ENCODE results near the gene DSP. TPM values are rescaled to one million over a fixed set of nuclear protein-coding genes. Genes with fewer than 3 reads are reported as not detected.

DSP gene
- total and polyA plus RNA-seq, 2 experiments from 2014 or later = 16.8 to 43.7 TPM

DNA sequence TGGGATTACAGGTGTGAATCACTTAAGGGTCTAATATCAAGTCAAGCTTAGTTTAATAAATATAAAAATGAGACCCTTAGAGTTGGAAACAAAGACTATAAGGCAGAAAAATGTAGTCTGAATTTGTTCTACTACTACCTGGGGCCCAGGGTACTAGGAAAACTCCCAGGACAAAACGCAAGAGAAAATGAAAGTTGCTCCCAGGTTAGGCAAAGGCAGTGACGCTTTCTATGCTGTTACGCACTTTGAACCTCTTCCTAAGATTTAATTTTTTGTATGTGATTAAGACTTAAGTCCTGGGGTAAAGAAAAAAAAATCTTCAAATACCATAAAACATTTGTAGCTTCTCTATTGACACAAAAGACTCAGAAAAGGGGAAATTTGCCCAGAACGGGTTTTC is 17.3 kb downstream of the DSP start:
- H3K4me1 Mint-ChIP-seq = peaks cover 3% of the 10 kb centered on the region; the same call in 2 of the 3 replicates
- Histone ChIP-seq H3K4me2 (no peak overlapping the region), H4K20me1 (replicated peaks; ENCODE audit: insufficient read depth) (no peaks in the 10 kb centered on the region; the same call in 1 of the 2 replicates), H3K4me1 (ENCODE audit: insufficient read depth) (no peaks in the 10 kb centered on the region), H3K9me2 (ENCODE audit: insufficient read depth) (no peaks in the 10 kb centered on the region), H3K79me2 (replicated peaks; ENCODE audit: insufficient read depth) (no peaks in the 10 kb centered on the region; the same call in 1 of the 2 replicates), H3F3A (replicated peaks; ENCODE audit: low read depth) (no peaks in the 10 kb centered on the region), H3K4me3 (no peak overlapping the region), H3K36me3 (ENCODE audit: insufficient read depth) (no peaks in the 10 kb centered on the region; the same call in 1 of the 2 replicates), H3K27ac (ENCODE audit: low read depth) (no peak overlapping the region), H2AFZ (no peak overlapping the region), H3K27me3 (ENCODE audit: insufficient read depth) (no peaks in the 10 kb centered on the region)
- H3K36me3 Mint-ChIP-seq (ENCODE audit: low read depth) = peaks cover 33% of the 10 kb centered on the region; the same call in 2 of the 3 replicates
- H3K27ac Mint-ChIP-seq = no peak overlapping the region
- no peak overlapping the region for H3K4me3 Mint-ChIP-seq
- ATAC-seq = no peak
- TF ChIP-seq, protein P1, sequence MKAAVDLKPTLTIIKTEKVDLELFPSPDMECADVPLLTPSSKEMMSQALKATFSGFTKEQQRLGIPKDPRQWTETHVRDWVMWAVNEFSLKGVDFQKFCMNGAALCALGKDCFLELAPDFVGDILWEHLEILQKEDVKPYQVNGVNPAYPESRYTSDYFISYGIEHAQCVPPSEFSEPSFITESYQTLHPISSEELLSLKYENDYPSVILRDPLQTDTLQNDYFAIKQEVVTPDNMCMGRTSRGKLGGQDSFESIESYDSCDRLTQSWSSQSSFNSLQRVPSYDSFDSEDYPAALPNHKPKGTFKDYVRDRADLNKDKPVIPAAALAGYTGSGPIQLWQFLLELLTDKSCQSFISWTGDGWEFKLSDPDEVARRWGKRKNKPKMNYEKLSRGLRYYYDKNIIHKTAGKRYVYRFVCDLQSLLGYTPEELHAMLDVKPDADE (IDR thresholded peaks at IDR 0.05) = no peak
- TF ChIP-seq EZH2 (IDR thresholded peaks at IDR 0.05; ENCODE audit: low read depth, unreplicated experiment) (no peak), CREB1 (CRISPR knock-in tag; IDR thresholded peaks at IDR 0.05; ENCODE audit: low read depth) (no peak), JUNB (IDR thresholded peaks at IDR 0.05; ENCODE audit: unreplicated experiment) (no peak), POLR2AphosphoS5 (IDR thresholded peaks at IDR 0.05; ENCODE audit: low read depth) (no peak), ZNF331 (CRISPR knock-in tag; IDR thresholded peaks at IDR 0.05; ENCODE audit: low read depth) (no peak), ZNF114 (CRISPR knock-in tag; IDR thresholded peaks at IDR 0.05) (no peak), NANOG (IDR thresholded peaks at IDR 0.05; ENCODE audit: borderline replicate concordance) (no peak), STAT1 (IDR thresholded peaks at IDR 0.05; ENCODE audit: unreplicated experiment) (no peak), EZH2phosphoT487 (IDR thresholded peaks at IDR 0.05; ENCODE audit: unreplicated experiment) (no peak)
- TF ChIP-seq, protein P2, sequence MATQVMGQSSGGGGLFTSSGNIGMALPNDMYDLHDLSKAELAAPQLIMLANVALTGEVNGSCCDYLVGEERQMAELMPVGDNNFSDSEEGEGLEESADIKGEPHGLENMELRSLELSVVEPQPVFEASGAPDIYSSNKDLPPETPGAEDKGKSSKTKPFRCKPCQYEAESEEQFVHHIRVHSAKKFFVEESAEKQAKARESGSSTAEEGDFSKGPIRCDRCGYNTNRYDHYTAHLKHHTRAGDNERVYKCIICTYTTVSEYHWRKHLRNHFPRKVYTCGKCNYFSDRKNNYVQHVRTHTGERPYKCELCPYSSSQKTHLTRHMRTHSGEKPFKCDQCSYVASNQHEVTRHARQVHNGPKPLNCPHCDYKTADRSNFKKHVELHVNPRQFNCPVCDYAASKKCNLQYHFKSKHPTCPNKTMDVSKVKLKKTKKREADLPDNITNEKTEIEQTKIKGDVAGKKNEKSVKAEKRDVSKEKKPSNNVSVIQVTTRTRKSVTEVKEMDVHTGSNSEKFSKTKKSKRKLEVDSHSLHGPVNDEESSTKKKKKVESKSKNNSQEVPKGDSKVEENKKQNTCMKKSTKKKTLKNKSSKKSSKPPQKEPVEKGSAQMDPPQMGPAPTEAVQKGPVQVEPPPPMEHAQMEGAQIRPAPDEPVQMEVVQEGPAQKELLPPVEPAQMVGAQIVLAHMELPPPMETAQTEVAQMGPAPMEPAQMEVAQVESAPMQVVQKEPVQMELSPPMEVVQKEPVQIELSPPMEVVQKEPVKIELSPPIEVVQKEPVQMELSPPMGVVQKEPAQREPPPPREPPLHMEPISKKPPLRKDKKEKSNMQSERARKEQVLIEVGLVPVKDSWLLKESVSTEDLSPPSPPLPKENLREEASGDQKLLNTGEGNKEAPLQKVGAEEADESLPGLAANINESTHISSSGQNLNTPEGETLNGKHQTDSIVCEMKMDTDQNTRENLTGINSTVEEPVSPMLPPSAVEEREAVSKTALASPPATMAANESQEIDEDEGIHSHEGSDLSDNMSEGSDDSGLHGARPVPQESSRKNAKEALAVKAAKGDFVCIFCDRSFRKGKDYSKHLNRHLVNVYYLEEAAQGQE (IDR thresholded peaks at IDR 0.05; ENCODE audit: unreplicated experiment) = no peak
- TF ChIP-seq, protein P3, sequence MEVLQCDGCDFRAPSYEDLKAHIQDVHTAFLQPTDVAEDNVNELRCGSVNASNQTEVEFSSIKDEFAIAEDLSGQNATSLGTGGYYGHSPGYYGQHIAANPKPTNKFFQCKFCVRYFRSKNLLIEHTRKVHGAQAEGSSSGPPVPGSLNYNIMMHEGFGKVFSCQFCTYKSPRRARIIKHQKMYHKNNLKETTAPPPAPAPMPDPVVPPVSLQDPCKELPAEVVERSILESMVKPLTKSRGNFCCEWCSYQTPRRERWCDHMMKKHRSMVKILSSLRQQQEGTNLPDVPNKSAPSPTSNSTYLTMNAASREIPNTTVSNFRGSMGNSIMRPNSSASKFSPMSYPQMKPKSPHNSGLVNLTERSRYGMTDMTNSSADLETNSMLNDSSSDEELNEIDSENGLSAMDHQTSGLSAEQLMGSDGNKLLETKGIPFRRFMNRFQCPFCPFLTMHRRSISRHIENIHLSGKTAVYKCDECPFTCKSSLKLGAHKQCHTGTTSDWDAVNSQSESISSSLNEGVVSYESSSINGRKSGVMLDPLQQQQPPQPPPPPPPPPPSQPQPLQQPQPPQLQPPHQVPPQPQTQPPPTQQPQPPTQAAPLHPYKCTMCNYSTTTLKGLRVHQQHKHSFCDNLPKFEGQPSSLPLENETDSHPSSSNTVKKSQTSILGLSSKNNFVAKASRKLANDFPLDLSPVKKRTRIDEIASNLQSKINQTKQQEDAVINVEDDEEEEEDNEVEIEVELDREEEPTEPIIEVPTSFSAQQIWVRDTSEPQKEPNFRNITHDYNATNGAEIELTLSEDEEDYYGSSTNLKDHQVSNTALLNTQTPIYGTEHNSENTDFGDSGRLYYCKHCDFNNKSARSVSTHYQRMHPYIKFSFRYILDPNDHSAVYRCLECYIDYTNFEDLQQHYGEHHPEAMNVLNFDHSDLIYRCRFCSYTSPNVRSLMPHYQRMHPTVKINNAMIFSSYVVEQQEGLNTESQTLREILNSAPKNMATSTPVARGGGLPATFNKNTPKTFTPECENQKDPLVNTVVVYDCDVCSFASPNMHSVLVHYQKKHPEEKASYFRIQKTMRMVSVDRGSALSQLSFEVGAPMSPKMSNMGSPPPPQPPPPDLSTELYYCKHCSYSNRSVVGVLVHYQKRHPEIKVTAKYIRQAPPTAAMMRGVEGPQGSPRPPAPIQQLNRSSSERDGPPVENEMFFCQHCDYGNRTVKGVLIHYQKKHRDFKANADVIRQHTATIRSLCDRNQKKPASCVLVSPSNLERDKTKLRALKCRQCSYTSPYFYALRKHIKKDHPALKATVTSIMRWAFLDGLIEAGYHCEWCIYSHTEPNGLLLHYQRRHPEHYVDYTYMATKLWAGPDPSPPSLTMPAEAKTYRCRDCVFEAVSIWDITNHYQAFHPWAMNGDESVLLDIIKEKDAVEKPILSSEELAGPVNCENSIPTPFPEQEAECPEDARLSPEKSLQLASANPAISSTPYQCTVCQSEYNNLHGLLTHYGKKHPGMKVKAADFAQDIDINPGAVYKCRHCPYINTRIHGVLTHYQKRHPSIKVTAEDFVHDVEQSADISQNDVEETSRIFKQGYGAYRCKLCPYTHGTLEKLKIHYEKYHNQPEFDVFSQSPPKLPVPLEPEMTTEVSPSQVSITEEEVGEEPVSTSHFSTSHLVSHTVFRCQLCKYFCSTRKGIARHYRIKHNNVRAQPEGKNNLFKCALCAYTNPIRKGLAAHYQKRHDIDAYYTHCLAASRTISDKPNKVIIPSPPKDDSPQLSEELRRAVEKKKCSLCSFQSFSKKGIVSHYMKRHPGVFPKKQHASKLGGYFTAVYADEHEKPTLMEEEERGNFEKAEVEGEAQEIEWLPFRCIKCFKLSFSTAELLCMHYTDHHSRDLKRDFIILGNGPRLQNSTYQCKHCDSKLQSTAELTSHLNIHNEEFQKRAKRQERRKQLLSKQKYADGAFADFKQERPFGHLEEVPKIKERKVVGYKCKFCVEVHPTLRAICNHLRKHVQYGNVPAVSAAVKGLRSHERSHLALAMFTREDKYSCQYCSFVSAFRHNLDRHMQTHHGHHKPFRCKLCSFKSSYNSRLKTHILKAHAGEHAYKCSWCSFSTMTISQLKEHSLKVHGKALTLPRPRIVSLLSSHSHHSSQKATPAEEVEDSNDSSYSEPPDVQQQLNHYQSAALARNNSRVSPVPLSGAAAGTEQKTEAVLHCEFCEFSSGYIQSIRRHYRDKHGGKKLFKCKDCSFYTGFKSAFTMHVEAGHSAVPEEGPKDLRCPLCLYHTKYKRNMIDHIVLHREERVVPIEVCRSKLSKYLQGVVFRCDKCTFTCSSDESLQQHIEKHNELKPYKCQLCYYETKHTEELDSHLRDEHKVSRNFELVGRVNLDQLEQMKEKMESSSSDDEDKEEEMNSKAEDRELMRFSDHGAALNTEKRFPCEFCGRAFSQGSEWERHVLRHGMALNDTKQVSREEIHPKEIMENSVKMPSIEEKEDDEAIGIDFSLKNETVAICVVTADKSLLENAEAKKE (CRISPR knock-in tag; IDR thresholded peaks at IDR 0.05) = no peak
- TF ChIP-seq, protein P4, sequence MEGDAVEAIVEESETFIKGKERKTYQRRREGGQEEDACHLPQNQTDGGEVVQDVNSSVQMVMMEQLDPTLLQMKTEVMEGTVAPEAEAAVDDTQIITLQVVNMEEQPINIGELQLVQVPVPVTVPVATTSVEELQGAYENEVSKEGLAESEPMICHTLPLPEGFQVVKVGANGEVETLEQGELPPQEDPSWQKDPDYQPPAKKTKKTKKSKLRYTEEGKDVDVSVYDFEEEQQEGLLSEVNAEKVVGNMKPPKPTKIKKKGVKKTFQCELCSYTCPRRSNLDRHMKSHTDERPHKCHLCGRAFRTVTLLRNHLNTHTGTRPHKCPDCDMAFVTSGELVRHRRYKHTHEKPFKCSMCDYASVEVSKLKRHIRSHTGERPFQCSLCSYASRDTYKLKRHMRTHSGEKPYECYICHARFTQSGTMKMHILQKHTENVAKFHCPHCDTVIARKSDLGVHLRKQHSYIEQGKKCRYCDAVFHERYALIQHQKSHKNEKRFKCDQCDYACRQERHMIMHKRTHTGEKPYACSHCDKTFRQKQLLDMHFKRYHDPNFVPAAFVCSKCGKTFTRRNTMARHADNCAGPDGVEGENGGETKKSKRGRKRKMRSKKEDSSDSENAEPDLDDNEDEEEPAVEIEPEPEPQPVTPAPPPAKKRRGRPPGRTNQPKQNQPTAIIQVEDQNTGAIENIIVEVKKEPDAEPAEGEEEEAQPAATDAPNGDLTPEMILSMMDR (conservative IDR thresholded peaks at IDR 0.05; ENCODE audit: low read depth in 2 of 2) = no peak
- no peak for DNase-seq (ENCODE audit: low spot score)
- H3K27me3 Mint-ChIP-seq (ENCODE audit: insufficient read depth, low read depth, poor library complexity) = no peaks in the 10 kb centered on the region
- H3K9me3 Mint-ChIP-seq = no peaks in the 10 kb centered on the region

Data from GM23338 (cell line).